GM12872 (cell line): Measurements from ENCODE around the gene SLC25A13.

ENCODE experiments used
- CTCF ChIP-seq: IDR thresholded peaks from 3 replicates; pipeline ENCODE4 v1.5.1; 2011; ENCODE audit warnings: low read depth, mild to moderate bottlenecking, low read length, moderate library complexity; ENCODE audit not compliant: insufficient read depth

SLC25A13 gene

GRCh38 chr7:96312502-96312901 is 9.4 kb downstream of the SLC25A13 start:
- TF ChIP-seq CTCF: no peak

GRCh38 chr7:96311967-96312366 is 9.9 kb downstream of the SLC25A13 start:
- TF ChIP-seq CTCF: no peak

GRCh38 chr7:96310110-96310509 is 11.8 kb downstream of the SLC25A13 start:
- no peak for TF ChIP-seq CTCF

GRCh38 chr7:96308950-96309263 is 13.0 kb downstream of the SLC25A13 start:
- TF ChIP-seq CTCF: no peak

- no peak for TF ChIP-seq CTCF
Observed at GRCh38 chr7:96308253-96308949, 13.5 kb downstream of the SLC25A13 start.

GRCh38 chr7:96306385-96307125 is 15.3 kb downstream of the SLC25A13 start:
- TF ChIP-seq CTCF: no peak

GRCh38 chr7:96305915-96306314 is 16.0 kb downstream of the SLC25A13 start:
- TF ChIP-seq CTCF: no peak
